Superior temporal gyrus (tissue), 1 donor: ENCODE measurements around the gene LRRC59.
"Not testable (repeated sequence)": the region's sequence is repeated elsewhere in the genome, so short reads cannot be mapped to it uniquely, and the experiment has no call there.

Source experiments
- DNase-seq: peaks from one replicate; pipeline ENCODE4 v3.0.0-alpha.2; 2016; ENCODE audit errors: extremely low spot score

The LRRC59 gene

GRCh38 chr17:50347117-50347893 is 50.0 kb downstream of the LRRC59 start:
- DNase-seq, result no peak

- no peak for DNase-seq
These were observed 50.8 kb downstream of the LRRC59 start for GRCh38 chr17:50346313-50347116.

- peak; percentile 78 for DNase-seq
These were observed 51.7 kb downstream of the LRRC59 start, which contains the start of gene XYLT2 for GRCh38 chr17:50345432-50346312. TSS of gene XYLT2 (plus strand) at chr17:50346126. CDS start at chr17:50346141, 15 bp downstream.

GRCh38 chr17:50344731-50345365 is 52.5 kb downstream of the LRRC59 start:
- DNase-seq, result no peak

- no peak for DNase-seq
These were observed 57.9 kb downstream of the LRRC59 start for GRCh38 chr17:50339381-50339780.

- no peak for DNase-seq
These were observed 58.7 kb downstream of the LRRC59 start for GRCh38 chr17:50338645-50339044.

- no peak for DNase-seq
These were observed 59.4 kb downstream of the LRRC59 start for GRCh38 chr17:50337956-50338355.

- DNase-seq, result not testable (repeated sequence)
These were observed 63.8 kb downstream of the LRRC59 start for GRCh38 chr17:50333291-50334057.

DNA sequence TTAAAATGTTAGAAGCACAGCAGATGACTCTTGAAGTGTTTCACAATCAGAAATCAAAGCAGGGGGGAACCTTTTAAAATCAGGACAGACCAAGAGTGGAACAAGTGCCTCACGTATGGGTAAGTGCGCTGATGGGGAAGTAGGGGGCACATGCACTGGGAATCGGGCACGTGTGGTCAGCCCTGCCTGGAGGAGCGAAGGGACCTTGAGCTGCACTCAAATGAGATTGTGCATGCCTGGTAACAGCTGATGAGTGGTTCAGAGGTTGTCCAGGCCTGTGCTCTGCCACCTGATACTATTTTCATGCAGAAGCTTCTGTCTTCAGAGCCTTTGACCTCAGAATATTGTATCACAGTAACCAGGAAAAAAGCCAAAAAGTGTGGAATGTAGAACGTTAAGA is 65.1 kb downstream of the LRRC59 start:
- DNase-seq, result no peak
